Stimulated activated CD4-positive, alpha-beta T cell treated with anti-CD3 and anti-CD28 coated beads, Interleukin-1b, Interleukin-23, amount 100 ng/mL, for 48 hours (primary cell): ENCODE data around the gene TOR1AIP1.

Source experiments
- DNase-seq: peaks from one replicate; pipeline ENCODE4 v3.0.0-alpha.2; 2020

TOR1AIP1 gene

DNA sequence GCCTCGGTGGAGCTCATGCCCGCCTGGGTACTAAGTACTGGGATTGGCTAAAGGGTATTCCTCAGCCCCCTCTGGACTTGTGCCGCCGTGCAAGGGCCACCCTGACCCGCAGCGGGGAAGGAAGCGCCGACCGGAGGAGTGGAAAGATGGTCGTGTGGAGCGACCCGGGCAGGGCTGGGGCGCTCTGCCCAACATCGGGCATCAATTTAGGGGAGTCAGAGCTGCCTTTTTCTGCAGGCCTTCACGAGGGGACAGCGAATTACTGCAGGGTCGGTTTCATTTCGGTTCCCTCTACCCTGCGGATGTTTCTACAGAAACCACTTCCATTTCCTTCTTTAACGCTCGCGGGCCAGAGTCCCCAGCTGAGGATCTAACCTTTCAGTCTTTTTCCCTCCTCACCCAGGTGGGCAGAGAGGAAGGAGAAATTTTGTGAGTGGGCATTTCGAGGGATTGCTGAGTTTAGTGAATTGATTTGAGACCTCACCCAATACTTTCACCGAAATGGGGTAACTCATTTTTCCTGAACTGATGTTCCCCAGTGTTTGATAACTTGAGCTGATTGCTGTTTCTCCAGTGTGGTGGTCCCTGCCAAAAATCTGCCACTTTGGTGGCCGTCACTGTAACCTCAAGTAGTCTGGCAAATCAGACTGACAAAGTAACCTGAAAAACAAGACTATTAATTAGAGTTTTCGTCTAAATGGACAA, 1.1 kb downstream of the TOR1AIP1 start:
- no peak for DNase-seq

DNA sequence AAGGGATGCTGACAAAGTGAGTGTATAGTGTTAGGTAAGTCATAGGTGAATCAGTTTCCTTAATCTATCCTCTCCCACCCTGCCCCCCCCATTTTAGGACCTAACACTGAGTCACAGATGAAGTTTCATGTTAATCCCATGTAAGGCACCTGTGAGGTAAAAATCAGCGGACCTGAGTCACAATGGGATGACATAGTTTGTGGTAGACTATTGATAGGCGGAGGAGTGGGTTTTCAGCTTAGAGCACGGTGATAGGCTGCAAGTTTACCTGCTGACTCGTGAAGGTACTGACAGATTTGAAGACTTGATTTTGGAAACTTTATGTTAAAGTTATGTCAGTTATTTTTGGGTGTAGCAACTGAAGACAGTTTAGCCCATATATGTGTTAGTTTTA, 1.7 kb downstream of the TOR1AIP1 start:
- peak; percentile 77 for DNase-seq

DNA sequence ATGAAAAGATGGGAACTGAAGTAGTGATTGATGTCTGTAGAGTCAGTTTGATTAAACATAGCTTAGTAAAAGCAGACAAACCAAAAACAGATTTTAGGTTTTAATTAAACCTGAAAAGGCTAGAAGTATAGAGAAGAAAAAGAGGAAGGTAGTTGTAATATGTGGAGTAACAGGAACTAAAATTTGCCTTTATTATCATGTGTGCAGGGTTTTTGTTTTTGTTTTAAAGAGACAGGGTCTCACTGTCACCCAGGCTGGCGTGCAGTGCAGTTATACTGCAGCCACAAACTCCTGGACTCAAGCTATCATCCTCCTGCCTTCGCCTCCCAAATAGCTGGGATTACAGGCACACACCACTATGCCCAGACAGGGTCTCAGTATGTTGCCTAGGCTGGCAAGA, 6.0 kb downstream of the TOR1AIP1 start:
- no peak for DNase-seq

DNA sequence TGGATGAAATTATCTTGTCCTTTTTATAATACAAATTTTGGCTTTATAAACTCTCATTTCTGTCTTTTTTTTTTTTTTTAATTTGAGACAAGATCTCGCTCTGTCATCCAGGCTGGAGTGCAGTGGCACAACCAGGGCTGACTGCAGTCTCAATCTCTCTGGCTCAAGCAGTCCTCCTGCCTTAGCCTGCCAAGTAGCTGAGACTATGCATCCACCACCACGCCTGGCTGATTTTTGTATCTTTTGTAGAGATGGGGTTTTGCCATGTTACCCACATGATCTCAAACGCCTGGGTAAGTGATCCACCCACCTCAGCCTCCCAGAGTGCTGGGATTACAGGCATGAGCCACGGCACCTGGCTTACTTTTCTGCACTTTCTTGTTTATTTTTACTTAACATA, 7.5 kb downstream of the TOR1AIP1 start:
- no peak for DNase-seq

DNA sequence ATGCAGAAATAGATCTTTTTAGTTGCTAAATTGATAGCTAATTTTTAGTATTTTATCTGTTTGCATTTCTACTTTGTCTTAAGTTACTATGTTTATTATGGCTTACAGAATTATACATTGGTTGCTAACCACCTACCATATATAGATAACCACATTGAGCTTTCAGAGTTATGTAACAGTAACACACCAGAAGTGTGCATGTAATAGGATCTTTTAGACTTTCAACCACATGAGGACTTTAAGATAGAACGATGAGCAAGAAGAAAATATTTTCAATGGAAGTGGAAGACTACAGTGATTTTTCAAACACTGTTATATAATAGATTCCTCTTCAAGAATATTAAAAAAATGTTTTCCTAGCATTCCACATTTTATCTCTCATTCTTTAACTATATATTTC, 28.8 kb downstream of the TOR1AIP1 start:
- DNase-seq: no peak

DNA sequence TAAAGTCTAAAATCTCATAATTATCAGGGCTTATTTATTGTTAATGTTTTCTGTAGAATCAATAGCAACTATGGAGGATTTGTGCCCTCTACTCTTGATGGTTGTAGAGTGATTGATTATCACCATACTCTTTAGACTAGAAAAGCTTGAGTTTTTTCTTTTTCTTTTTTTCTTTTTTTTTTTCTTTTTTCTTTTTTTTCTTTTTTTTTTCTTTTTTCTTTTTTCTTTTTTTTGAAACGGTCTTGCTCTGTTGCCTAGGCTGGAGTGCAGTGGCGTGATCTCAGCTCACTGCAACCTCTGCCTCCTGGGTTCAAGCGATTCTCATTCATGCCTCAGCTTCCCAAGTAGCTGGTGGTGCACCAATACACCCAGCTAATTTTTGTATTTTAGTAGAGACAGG, 29.7 kb downstream of the TOR1AIP1 start:
- no peak for DNase-seq

DNA sequence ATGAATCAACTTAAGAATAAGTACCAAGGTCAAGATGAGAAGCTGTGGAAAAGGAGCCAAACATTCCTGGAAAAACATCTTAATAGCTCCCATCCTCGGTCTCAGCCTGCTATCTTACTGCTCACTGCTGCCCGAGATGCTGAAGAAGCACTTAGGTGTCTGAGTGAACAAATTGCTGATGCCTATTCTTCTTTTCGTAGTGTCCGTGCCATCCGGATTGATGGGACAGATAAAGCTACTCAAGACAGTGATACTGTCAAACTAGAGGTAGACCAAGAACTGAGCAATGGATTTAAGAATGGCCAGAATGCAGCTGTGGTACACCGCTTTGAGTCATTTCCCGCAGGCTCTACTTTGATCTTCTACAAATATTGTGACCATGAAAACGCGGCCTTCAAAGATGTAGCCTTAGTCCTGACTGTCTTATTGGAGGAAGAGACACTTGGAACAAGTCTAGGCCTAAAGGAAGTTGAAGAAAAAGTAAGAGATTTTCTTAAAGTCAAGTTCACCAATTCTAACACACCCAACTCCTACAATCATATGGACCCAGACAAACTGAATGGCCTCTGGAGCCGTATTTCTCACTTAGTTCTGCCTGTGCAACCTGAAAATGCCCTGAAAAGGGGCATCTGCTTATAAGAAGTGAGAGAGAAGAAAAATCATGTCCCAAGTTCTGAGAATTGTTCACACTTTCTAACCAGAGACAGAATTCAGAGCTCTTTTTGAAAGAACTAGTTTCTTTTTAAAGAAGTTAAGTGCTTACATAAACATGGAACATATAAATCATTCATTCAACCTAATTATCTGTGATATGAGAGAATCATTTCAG, 35.7 kb downstream of the TOR1AIP1 start:
- DNase-seq: no peak

DNA sequence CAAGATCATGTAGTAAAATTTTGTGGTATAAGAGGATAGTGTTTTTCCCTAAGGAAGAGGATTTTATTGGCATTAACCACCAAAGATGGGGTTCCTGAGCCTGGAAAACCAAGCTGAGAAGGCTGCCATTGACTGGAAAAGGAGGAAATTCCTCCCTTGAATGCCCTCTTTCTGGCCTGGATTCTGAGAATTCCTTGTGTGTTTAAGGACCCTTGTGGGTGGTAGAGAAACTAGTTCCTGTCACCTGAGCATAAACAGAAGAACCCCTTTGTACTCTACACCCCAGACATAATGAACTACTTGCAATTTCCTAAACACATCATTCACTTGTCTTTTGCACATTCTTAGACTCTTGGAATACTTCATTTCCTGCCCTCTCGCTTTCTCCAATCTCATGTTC, 39.4 kb downstream of the TOR1AIP1 start:
- no peak for DNase-seq

DNA sequence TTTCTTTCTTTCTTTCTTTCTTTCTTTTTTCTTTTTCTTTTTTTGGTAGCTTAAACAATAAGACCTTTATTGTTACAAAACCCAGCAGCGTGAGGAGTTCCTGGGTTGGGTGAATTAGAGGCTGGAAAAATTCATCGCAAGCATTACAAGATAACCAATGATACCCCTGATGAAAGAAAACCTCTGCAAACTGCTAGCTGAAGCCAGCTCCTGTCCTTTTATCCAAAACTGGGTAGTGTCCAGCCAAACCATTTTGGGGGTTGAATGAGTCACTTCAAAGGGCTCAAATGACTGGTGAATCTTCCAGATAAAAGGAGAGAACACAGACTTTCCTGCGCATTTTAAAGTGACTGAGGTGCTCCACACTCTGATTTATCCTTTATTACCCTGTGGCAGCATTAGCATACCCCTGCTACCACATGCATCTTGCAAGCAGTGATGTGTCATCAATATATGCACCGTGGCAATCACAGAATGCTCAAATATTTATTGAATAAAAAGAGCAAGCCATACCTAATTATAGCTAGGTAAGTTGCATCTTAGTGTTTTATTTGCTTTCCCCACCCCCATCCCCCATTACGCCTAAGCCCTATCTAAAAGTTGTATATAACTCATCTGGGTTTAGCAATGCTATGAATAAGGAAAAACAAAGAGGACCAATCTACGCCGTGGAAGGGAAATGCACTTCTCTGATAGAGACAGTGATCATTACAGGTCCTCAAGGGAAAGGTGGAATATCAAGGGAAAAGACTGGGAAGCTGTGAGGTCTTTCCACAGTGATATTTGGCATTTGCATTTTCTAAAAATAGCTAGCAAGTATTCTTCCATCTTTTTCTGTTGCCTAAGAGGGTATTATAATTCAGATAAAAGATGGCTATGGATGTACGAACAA, 40.1 kb downstream of the TOR1AIP1 start:
- no peak for DNase-seq

DNA sequence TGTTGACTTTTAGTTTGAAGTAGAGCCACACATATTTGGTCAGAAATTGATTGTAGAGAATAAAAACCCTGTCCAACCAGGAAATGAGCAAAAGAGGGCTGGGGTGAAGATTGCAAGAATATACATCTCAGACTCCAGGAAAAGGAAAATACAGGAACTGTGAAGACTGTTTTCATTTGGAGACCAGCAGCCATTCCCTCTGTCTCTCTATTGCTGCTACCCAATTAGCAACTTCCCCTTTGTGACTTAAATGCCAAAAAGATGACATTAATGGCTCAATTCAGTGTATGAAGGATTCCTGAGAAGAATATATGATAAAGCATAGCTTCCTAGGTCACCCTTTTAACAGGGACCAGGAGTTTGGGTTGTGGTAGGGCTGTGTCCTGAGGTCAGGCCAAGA, 40.9 kb downstream of the TOR1AIP1 start:
- no peak for DNase-seq

DNA sequence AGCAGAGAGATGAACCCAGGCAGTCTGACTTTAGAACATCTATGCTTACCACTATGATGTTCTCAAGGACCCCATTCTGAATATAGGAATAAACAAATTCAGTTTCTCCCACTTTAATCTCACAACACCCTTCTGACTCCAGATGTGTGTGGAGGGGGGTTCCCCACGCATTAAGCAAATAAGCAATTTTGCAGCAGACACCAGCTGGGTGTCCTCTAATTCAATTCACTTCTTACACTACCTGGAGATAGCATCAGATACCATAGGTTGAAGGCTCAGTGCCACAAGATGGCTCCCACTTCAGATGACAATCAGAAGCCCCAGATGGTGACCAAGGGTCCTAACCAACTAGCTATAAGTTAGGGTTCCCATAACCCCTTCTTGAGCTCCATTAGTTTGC, 42.2 kb downstream of the TOR1AIP1 start:
- no peak for DNase-seq

DNA sequence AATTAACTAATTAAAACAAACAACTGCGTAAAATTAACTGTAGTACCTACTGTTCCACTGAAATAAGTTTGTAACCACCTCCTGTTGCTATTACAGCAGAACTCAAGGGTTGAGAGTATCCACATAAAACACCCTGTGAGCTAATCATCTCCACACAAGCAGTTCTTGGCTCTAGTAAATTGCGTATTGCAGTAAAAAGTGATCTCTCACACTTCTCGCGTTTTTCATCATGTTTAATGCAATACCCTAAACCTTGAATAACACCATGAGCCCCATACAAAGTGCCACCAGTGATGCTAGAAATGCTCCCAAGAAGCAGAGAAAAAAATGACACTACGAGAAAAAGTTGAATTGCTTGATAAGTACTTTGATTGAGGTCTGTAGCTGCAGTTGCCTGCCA, 43.2 kb downstream of the TOR1AIP1 start:
- DNase-seq: no peak

DNA sequence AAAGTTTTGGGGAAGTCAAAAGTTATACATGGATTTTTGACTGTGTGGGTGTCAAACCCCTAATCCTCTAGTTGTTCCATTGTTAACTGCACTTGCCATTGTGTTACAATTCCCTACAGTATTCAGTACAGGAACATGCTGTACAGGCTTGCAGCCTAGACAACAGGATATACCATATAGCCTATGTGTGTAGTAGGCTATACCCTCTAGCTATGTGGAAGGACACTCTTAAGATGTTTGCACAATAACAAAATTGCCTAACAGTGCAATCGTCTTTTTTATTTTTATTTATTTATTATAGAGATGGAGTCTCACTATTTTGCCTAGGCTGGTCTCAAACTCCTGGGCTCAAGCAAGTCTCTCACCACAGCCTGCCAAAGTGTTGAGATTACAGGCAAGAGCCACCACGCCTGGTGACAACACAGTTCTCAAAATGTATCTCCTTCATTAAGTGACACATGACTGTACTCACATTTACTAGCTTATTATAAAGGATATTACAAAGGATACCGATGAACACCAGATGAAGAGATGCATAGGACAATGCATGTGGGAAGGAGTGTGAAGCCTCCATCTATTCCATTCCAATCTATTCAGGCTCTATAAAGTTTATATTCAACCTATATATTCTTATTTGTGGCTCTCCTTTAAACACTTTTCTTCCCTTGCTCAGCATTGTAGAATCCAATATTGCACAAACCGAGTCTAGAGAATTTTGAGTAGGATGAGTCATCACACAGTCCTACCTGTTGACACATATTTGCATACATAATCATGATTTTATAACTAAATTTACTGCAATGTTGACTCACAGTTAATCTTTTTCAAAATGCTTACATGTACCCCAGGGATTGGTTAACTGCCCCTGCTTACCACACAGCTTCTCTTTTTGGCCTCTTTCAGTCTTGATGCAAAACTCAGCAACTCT, 44.1 kb downstream of the TOR1AIP1 start:
- no peak for DNase-seq

DNA sequence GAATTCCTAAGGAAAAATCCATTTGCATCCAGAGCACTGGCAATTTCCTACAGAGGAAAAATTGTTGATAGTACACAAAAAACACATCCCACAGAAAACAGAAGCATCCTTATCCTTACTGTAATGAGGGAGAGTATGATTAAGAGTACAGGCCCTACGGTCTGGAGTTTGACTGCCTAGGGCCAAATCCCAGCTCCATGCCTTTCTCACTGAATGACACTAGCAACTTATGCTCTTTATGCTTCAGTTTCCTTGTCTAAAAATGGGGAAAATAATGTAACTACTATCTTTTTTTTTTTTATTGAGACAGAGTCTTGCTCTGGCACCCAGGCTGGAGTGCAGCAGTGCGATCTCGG, 44.7 kb downstream of the TOR1AIP1 start:
- DNase-seq: no peak

DNA sequence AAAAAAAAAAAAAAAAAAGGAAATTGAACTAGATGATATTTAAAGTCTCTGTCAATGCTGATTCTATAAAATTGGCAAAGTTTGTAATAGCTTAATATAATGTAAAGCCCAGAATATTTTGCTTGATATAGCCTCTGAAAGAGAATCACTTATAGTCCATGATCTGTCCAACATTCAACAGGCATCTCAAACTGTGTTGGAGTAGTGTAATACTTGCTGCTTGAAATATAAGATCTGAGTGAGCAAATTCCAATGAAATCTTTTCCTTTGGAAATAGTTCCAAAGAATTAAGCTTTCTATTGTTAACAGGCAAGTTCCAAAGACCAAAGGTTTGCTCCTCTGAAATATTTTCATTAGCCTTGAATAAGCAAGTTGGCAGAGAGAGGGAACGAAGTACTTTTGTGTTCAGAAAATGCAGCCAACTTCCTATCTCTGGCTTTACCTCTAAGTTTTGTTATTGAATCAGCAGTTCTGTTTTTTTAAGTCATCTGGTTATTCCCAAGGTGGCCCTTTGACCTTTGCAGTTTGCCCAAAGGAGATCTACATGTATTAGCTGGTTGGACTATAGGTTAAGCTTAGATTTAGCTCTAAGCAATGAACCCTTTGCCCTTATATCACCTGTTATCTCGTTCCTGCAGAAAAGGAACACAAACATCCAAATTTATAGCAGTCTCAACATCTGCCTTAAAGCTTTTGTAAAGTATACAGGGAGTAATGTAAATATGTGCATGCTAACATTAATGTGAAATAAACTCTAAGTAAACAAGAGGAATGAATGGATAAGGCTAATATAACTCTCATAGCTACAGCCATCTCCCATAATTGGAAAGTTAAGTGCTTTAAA, 48.1 kb downstream of the TOR1AIP1 start:
- no peak for DNase-seq

DNA sequence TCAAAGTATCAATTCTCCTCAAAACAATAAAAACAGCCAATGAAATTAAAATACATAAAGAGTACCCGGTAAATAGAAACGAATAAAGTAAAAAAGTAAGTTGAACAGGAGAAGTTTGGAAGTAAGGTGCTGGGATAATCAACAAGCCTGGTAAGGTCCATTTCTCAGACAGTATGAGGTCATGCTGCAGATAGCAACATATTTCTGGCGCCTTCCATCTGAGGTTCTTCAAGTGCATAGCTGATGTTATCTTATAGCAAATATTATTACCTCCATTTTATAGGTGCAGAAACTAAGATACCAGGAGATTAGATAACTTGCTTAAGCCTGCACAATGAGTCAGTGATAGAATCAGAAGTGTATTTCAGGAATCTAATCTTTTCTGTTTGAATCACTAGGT, 48.8 kb downstream of the TOR1AIP1 start:
- no peak for DNase-seq

DNA sequence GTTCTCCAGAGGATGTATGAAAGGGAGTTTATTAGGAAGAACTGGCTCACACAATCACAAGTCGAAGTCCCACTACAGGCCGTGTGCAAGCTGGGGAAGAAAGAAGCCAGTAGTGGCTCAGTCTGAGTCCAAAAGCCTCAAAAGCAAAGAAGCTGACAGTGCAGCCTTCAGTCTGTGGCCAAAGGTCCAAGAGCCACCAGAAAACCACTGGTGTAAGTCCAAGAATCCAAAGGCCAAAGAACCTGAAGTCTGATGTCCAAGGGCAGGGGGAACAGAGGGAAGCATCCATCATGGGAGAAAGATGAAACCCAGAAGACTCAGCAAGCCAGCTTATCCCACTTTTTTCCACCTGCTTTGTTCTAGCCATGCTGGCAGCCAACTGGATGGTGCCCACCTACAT, 51.1 kb downstream of the TOR1AIP1 start:
- no peak for DNase-seq

DNA sequence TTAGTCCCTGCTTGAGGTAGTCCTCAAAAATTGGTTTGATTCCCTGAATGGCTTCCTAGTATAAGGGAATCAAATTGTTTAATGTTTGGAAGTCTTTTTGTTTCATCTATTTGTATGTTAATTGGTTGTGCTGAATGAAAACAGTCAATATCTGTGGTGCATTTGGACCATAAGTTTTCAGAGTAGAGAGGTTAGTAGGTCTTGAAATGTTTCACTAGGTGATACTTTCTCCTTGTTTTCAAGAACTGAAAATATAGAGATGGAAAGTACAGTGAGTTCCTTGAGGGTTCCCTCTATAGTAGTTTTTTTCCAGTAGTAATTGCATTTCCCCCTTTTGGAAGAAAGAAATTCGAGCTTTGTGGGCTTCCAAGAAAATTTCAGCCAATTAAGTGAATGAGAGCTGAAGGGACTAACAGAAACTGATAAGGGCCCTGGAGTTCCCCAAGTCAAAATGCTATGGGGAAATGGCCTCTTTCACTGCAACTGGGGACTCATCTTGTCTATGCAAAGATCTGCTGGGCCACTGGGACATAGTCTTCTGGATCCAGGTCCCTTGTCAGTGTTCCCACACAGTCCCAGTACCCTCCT, 53.9 kb downstream of the TOR1AIP1 start:
- no peak for DNase-seq

DNA sequence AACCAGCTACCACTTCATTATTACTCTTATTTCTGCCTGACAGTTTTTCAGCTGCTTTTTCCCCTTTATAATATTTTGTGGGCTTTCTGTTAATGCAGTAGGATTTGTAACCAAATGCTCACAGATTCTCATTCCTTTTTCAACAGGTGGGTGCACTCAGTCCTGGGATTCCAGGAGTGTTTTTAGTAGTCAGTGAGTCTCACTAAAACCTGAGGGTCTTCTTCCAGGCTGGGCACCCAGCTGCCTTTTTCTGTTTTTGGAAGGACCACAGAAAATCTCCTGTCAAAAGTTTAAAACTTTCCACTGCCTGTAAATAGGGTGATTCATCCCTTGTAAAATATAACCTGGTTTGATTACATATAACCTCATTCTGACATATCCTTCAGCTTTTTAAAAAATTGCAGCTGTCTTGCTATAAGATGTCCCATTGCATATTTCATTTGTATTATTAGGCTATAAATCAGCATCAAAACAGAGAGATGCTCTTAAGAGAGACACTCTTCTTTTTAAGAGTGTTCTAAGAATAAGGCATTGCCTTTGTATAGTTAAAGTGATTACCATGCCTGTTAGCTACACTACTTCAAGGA, 55.7 kb downstream of the TOR1AIP1 start:
- DNase-seq: no peak

DNA sequence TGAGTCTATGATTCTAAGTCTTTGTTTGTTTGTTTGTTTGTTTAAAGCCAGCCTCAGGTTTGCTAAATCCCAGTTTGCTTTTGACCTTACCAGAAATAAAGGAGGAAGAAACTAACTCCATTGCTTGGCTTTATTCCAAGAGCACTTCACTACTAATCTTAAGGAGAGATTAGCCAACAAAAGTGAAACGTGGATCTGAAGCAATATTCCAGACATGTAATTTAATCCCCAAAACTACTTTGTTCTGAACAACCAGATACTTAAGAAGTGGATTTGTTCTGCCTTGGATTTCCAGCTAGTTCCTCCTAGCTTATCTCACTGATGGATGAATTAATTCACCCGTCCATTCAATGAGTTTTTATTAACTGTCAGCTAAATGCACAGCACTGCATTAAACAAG, 56.7 kb downstream of the TOR1AIP1 start:
- no peak for DNase-seq

DNA sequence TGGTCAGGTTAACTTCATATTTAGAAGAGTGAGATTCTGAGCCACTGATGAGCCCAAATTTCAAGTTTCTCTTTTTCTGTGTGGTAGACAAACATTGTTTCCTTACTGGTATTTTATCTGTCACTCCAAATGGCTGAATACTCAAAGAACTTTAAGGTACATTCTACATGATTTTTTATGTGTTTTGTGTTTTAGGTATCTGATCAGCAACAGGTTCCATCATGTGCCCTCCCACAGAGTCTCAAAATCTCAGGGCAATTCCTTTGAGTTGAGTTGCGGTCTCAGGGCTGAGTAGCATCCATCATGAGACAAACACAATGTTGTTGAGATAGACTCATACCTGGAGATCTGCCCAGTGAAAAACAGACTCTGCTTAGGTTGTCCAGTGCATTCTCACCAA, 57.9 kb downstream of the TOR1AIP1 start:
- DNase-seq: no peak
